Peyer's patch (tissue), 4 donors: ENCODE data around the gene PCDHA1.
"Not testable (repeated sequence)": the region's sequence is repeated elsewhere in the genome, so short reads cannot be mapped to it uniquely, and the experiment has no call there.

Source experiments
- CTCF ChIP-seq, 6 experiments: fragments of 450-650 bp in 4 of 6; fragments of 200-600 bp in 2 of 6; sonication (generic) in 1 of 6; IDR thresholded peaks; one replicate each; pipeline ENCODE4 v1.5.1; 2017 to 2019; ENCODE audit warnings: antibody characterized with exemption in 6 of 6, mild to moderate bottlenecking in 3 of 6, moderate library complexity in 1 of 6
- POLR2A ChIP-seq, 2 donors: fragments of 450-650 bp; IDR thresholded peaks; one replicate each; pipeline ENCODE4 v1.5.1; 2017; ENCODE audit warnings: antibody characterized with exemption in 2 of 2, mild to moderate bottlenecking in 2 of 2, moderate library complexity in 2 of 2

GRCh38 chr5:140822969-140823368 lies 37.0 kb downstream of the PCDHA1 start:
- TF ChIP-seq POLR2A, CTCF (IDR thresholded peaks at IDR 0.05): not testable (repeated sequence)
